ENCODE measurements around the gene CASP9.
"Not testable (repeated sequence)": the region's sequence is repeated elsewhere in the genome, so short reads cannot be mapped to it uniquely, and the experiment has no call there.

GRCh38 chr1:15463064-15463800 lies 60.8 kb downstream of the CASP9 start:
- TF ChIP-seq POLR2A, CTCF (IDR thresholded peaks at IDR 0.05): not testable (repeated sequence)

All from lower leg skin (tissue), 3 donors.